Fibroblast of lung (primary cell): ENCODE data around the gene CSRP1. TPM values are rescaled to one million over a fixed set of nuclear protein-coding genes. Genes with fewer than 3 reads are reported as not detected.

ENCODE experiments used
- DNase-seq, 2 donors: peaks; one replicate each; pipeline versions ENCODE4 v3.0.0 to v3.0.0-alpha.2; 2010; ENCODE audit warnings: low read depth in 2 of 2
- H2AFZ ChIP-seq: 2 replicates; pipeline ENCODE4 v1.5.1; 2012; ENCODE audit warnings: low read length, control low read depth, inconsistent platforms
- H3K27ac ChIP-seq: 2 replicates; pipeline ENCODE4 v1.5.1; 2011; ENCODE audit warnings: low read length, control low read depth; ENCODE audit not compliant: insufficient read depth
- H3K27me3 ChIP-seq: 2 replicates; pipeline ENCODE4 v1.5.1; 2011; ENCODE audit warnings: mild to moderate bottlenecking, low read length; ENCODE audit not compliant: control insufficient read depth, insufficient read depth
- H3K36me3 ChIP-seq: 2 replicates; pipeline ENCODE4 v1.5.1; 2011; ENCODE audit warnings: low read length; ENCODE audit not compliant: control insufficient read depth, insufficient read depth
- H3K4me1 ChIP-seq: 2 replicates; pipeline ENCODE4 v1.5.1; 2011; ENCODE audit warnings: low read length; ENCODE audit not compliant: control insufficient read depth, insufficient read depth; ENCODE audit errors: extremely low read depth
- H3K4me2 ChIP-seq: 2 replicates; pipeline ENCODE4 v1.5.1; 2011; ENCODE audit warnings: low read length, control low read depth; ENCODE audit not compliant: insufficient read depth; ENCODE audit errors: extremely low read depth
- H3K4me3 ChIP-seq, 4 experiments: fragments of 200-600 bp in 1 of 4; sonication (generic) in 1 of 4; replicated peaks in 1 of 4; 2 replicates each; pipeline ENCODE4 v1.5.1; 2011 to 2016; ENCODE audit warnings: low read length in 4 of 4, low read depth in 3 of 4, mild to moderate bottlenecking in 3 of 4, control low read depth in 2 of 4, inconsistent platforms in 1 of 4, mixed read lengths in 1 of 4; ENCODE audit not compliant: insufficient read depth in 1 of 4; ENCODE audit errors: control extremely low read depth in 1 of 4
- H3K79me2 ChIP-seq: 2 replicates; pipeline ENCODE4 v1.5.1; 2012; ENCODE audit warnings: mild to moderate bottlenecking, low read length, inconsistent platforms; ENCODE audit not compliant: control insufficient read depth, insufficient read depth
- H3K9ac ChIP-seq: 2 replicates; pipeline ENCODE4 v1.5.1; 2011; ENCODE audit warnings: mild to moderate bottlenecking, low read length, control low read depth; ENCODE audit not compliant: insufficient read depth
- H3K9me3 ChIP-seq: 2 replicates; pipeline ENCODE4 v1.5.1; 2012; ENCODE audit warnings: low read depth, low read length; ENCODE audit not compliant: control insufficient read depth, insufficient read depth
- H4K20me1 ChIP-seq: 2 replicates; pipeline ENCODE4 v1.5.1; 2011; ENCODE audit warnings: low read length; ENCODE audit not compliant: control insufficient read depth, insufficient read depth; ENCODE audit errors: extremely low read depth
- CTCF ChIP-seq, 2 donors: IDR thresholded peaks in 1 of 2; conservative IDR thresholded peaks in 1 of 2; 1 replicate in 1 of 2; 2 replicates in 1 of 2; pipeline ENCODE4 v1.5.1; 2011 to 2012; ENCODE audit warnings: low read length in 2 of 2, control low read depth in 1 of 2, inconsistent platforms in 1 of 2, low read depth in 1 of 2, mild to moderate bottlenecking in 1 of 2
- EZH2 ChIP-seq: IDR thresholded peaks from 2 replicates; pipeline ENCODE4 v1.5.1; 2012; ENCODE audit warnings: low read length, control low read depth, mild to moderate bottlenecking; ENCODE audit errors: missing control alignments
- polyA plus RNA-seq, 2 donors: library from polyadenylated mRNA; depleted of rRNA in 1 of 2; stranded (reverse) in 1 of 2; unstranded in 1 of 2; fragments of >200 nt; gene quantifications; 2 replicates each; pipeline ENCODE4 v1.2.1, GENCODE V29; 2011 to 2012; ENCODE audit warnings: missing spikeins in 1 of 2
- total RNA-seq: library from RNA; depleted of rRNA; stranded (reverse); fragments of >200 nt; gene quantifications from 2 replicates; pipeline ENCODE4 v1.2.1, GENCODE V29; 2014

Gene CSRP1
- total and polyA plus RNA-seq, 2 donors (not counting 1 experiment from before 2014, with no cell fraction given), result 195 to 1,081 TPM

GRCh38 chr1:201500670-201501120, 6.2 kb downstream of the CSRP1 start:
- no peak overlapping the region for H3K9ac ChIP-seq
- peak overlapping the region; percentile 11 for H3K4me2 ChIP-seq
- H3K79me2 ChIP-seq, result peaks cover 78% of the 10 kb centered on the region
- peak; percentile 50 to 74 for DNase-seq
- H2AFZ ChIP-seq, result no peak overlapping the region
- peak overlapping the region in 1 of 4 experiments; percentile 12 for H3K4me3 ChIP-seq
- H3K4me1 ChIP-seq, result peaks cover 38% of the 10 kb centered on the region
- no peak for TF ChIP-seq CTCF (conservative IDR thresholded peaks at IDR 0.05 in 1 of 2, IDR thresholded peaks at IDR 0.05 in 1 of 2; ENCODE audit: low read depth in 1 of 2, low read length in 2 of 2)
- TF ChIP-seq EZH2, result no peak
- H3K27ac ChIP-seq, result peak overlapping the region; percentile 72
- H4K20me1 ChIP-seq, result no peaks in the 10 kb centered on the region
- H3K9me3 ChIP-seq, result no peaks in the 10 kb centered on the region
- peaks cover 10% of the 10 kb centered on the region for H3K36me3 ChIP-seq
- no peaks in the 10 kb centered on the region for H3K27me3 ChIP-seq

- peaks cover 71% of the 10 kb centered on the region for H3K79me2 ChIP-seq
- H2AFZ ChIP-seq, result no peak overlapping the region
- H3K4me3 ChIP-seq, result peak overlapping the region in 1 of 4 experiments; percentile 12
- no peaks in the 10 kb centered on the region for H3K27me3 ChIP-seq
- no peak overlapping the region for H3K9ac ChIP-seq
- peak overlapping the region; percentile 72 for H3K27ac ChIP-seq
- no peak for TF ChIP-seq EZH2
- TF ChIP-seq CTCF (conservative IDR thresholded peaks at IDR 0.05 in 1 of 2, IDR thresholded peaks at IDR 0.05 in 1 of 2; ENCODE audit: low read depth in 1 of 2, low read length in 2 of 2), result no peak
- H3K4me1 ChIP-seq, result peaks cover 42% of the 10 kb centered on the region
- H3K4me2 ChIP-seq, result no peak overlapping the region
- H3K9me3 ChIP-seq, result no peaks in the 10 kb centered on the region
- no peaks in the 10 kb centered on the region for H4K20me1 ChIP-seq
- DNase-seq, result no peak
- H3K36me3 ChIP-seq, result peaks cover 14% of the 10 kb centered on the region
Measured at GRCh38 chr1:201499795-201500669, 6.9 kb downstream of the CSRP1 start.

GRCh38 chr1:201499191-201499590, 7.7 kb downstream of the CSRP1 start:
- Histone ChIP-seq H3K27ac (no peak overlapping the region), H3K79me2 (peaks cover 63% of the 10 kb centered on the region), H3K27me3 (no peaks in the 10 kb centered on the region), H3K4me3 (no peak overlapping the region), H4K20me1 (no peaks in the 10 kb centered on the region), H2AFZ (no peak overlapping the region), H3K4me1 (peaks cover 44% of the 10 kb centered on the region), H3K4me2 (no peak overlapping the region), H3K36me3 (peaks cover 15% of the 10 kb centered on the region), H3K9ac (no peak overlapping the region), H3K9me3 (no peaks in the 10 kb centered on the region)
- TF ChIP-seq EZH2, result no peak
- TF ChIP-seq CTCF (conservative IDR thresholded peaks at IDR 0.05 in 1 of 2, IDR thresholded peaks at IDR 0.05 in 1 of 2; ENCODE audit: low read depth in 1 of 2, low read length in 2 of 2), result no peak
- DNase-seq, result no peak
